Measurements from ENCODE around the gene FFAR1. TPM values are rescaled to one million over a fixed set of nuclear protein-coding genes. Genes with fewer than 3 reads are reported as not detected.

FFAR1 gene
- total and polyA plus RNA-seq, 2 donors (not counting 3 experiments of a cell fraction or from before 2014, with no cell fraction given): not detected

- no TSS peak for BruUV-seq (replicated peaks)
- dilution Hi-C loops (cut with MboI; ENCODE audit: extremely low pct_ligation_motif_present, low sequenced_read_pairs): no loop called here
- Histone ChIP-seq H3K4me2 (ENCODE audit: insufficient read depth, low read length) (no peak overlapping the region), H3K36me3 (ENCODE audit: control insufficient read depth in 2 of 2, extremely low read depth in 1 of 2, insufficient read depth in 2 of 2, low read length in 2 of 2) (no peaks in the 10 kb centered on the region), H3K79me2 (ENCODE audit: control insufficient read depth, insufficient read depth, low read length) (no peaks in the 10 kb centered on the region), H3K4me3 (replicated peaks in 1 of 3; ENCODE audit: insufficient read depth in 1 of 3, low read depth in 1 of 3, low read length in 3 of 3) (no peak overlapping the region), H3K9ac (replicated peaks; ENCODE audit: extremely low read depth, insufficient read depth, low read length) (no peak overlapping the region), H3K27ac (ENCODE audit: insufficient read depth, low read depth, low read length) (no peak overlapping the region), H2AFZ (ENCODE audit: low read depth, low read length) (no peak overlapping the region), H3K27me3 (ENCODE audit: control insufficient read depth in 2 of 2, insufficient read depth in 2 of 2, low read length in 2 of 2) (peaks cover 0 to 2% of the 10 kb centered on the region in 2 experiments), H3K4me1 (ENCODE audit: control insufficient read depth, extremely low read depth, insufficient read depth, low read length) (no peaks in the 10 kb centered on the region), H4K20me1 (replicated peaks; ENCODE audit: control insufficient read depth, extremely low read depth, insufficient read depth, low read length) (no peaks in the 10 kb centered on the region), H3K9me1 (replicated peaks; ENCODE audit: control insufficient read depth, extremely low read depth, insufficient read depth, low read length) (no peaks in the 10 kb centered on the region), H3K9me3 (replicated peaks; ENCODE audit: control insufficient read depth, insufficient read depth, low read length) (no peaks in the 10 kb centered on the region)
- no peak for DNase-seq (ENCODE audit: low read depth, low spot score)
- ChIA-PET POLR2A (no interaction called here), CTCF (no interaction called here)
- TF ChIP-seq POLR2AphosphoS5 (IDR thresholded peaks at IDR 0.05; ENCODE audit: insufficient read depth, low read depth, low read length) (no peak), FOS (IDR thresholded peaks at IDR 0.05; ENCODE audit: borderline replicate concordance, insufficient read depth, low read length) (no peak), POLR2A (IDR thresholded peaks at IDR 0.05; ENCODE audit: low read depth, low read length) (no peak), MYC (IDR thresholded peaks at IDR 0.05; ENCODE audit: low read depth, low read length) (no peak), MAX (IDR thresholded peaks at IDR 0.05; ENCODE audit: insufficient read depth, insufficient read length) (no peak), JUN (IDR thresholded peaks at IDR 0.05; ENCODE audit: borderline replicate concordance, insufficient read depth, insufficient read length, low read depth) (no peak), GATA2 (IDR thresholded peaks at IDR 0.05; ENCODE audit: insufficient read depth, insufficient read length, low read depth, low read length) (no peak), EZH2 (IDR thresholded peaks at IDR 0.05; ENCODE audit: borderline replicate concordance, low read depth, low read length, severe bottlenecking) (no peak)
- TF ChIP-seq, protein P1, sequence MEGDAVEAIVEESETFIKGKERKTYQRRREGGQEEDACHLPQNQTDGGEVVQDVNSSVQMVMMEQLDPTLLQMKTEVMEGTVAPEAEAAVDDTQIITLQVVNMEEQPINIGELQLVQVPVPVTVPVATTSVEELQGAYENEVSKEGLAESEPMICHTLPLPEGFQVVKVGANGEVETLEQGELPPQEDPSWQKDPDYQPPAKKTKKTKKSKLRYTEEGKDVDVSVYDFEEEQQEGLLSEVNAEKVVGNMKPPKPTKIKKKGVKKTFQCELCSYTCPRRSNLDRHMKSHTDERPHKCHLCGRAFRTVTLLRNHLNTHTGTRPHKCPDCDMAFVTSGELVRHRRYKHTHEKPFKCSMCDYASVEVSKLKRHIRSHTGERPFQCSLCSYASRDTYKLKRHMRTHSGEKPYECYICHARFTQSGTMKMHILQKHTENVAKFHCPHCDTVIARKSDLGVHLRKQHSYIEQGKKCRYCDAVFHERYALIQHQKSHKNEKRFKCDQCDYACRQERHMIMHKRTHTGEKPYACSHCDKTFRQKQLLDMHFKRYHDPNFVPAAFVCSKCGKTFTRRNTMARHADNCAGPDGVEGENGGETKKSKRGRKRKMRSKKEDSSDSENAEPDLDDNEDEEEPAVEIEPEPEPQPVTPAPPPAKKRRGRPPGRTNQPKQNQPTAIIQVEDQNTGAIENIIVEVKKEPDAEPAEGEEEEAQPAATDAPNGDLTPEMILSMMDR (IDR thresholded peaks at IDR 0.05; ENCODE audit: extremely low read depth in 1 of 2, insufficient read depth in 1 of 2, low read depth in 1 of 2, low read length in 2 of 2): no peak
- intact Hi-C loops (cut with micrococcal nuclease): no loop called here
- no peak for FAIRE-seq
Observed at GRCh38 chr19:35397064-35397463, 49.4 kb downstream of the FFAR1 start.

Small RNA genes lying within 50 kb of the gene (microRNA-seq; reads per million reads assigned to microRNA genes)
- not detected for gene MIR5196 (ENCODE audit: borderline number of aligned reads, borderline replicate concordance)

Other genes with a start within 250 kb of the FFAR1 start
- not detected in 2 replicates for gene FXYD3, start 232.1 kb upstream of the FFAR1 start, total RNA-seq
- gene FXYD3, start 232.1 kb upstream of the FFAR1 start, polyA plus RNA-seq: not detected in 2 replicates
- gene LGI4, start 212.8 kb upstream of the FFAR1 start, total RNA-seq: not detected in 2 replicates
- gene LGI4, start 212.8 kb upstream of the FFAR1 start, polyA plus RNA-seq: not detected in 2 replicates
- gene FXYD1, start 209.1 kb upstream of the FFAR1 start, total RNA-seq: not detected in 2 replicates
- not detected in 2 replicates for gene FXYD1, start 209.1 kb upstream of the FFAR1 start, polyA plus RNA-seq
- gene FXYD7, start 204.6 kb upstream of the FFAR1 start, total RNA-seq: not detected in 2 replicates
- 0.40 TPM in 1 of 2 replicates, not detected in the other for gene FXYD7, start 204.6 kb upstream of the FFAR1 start, polyA plus RNA-seq
- 219 and 223 TPM in 2 replicates for gene FXYD5, start 193.2 kb upstream of the FFAR1 start, total RNA-seq
- gene FXYD5, start 193.2 kb upstream of the FFAR1 start, polyA plus RNA-seq: 290 and 387 TPM in 2 replicates
- not detected in 2 replicates for gene FAM187B, start 119.2 kb upstream of the FFAR1 start, total RNA-seq
- not detected in 2 replicates for gene FAM187B, start 119.2 kb upstream of the FFAR1 start, polyA plus RNA-seq
- 0.74 and 1.0 TPM in 2 replicates for gene LSR, start 98.9 kb upstream of the FFAR1 start, total RNA-seq
- 0.76 and 0.94 TPM in 2 replicates for gene LSR, start 98.9 kb upstream of the FFAR1 start, polyA plus RNA-seq
- 76.8 and 85.8 TPM in 2 replicates for gene USF2, start 78.9 kb upstream of the FFAR1 start, total RNA-seq
- 75.0 and 80.5 TPM in 2 replicates for gene USF2, start 78.9 kb upstream of the FFAR1 start, polyA plus RNA-seq
- 0.15 TPM in 1 of 2 replicates, not detected in the other for gene HAMP, start 65.4 kb upstream of the FFAR1 start, total RNA-seq
- not detected in 2 replicates for gene HAMP, start 65.4 kb upstream of the FFAR1 start, polyA plus RNA-seq
- not detected in 2 replicates for gene MAG, start 55.7 kb upstream of the FFAR1 start, total RNA-seq
- not detected in 2 replicates for gene MAG, start 55.7 kb upstream of the FFAR1 start, polyA plus RNA-seq
- gene CD22, start 18.7 kb upstream of the FFAR1 start, total RNA-seq: not detected in 2 replicates
- not detected in 2 replicates for gene CD22, start 18.7 kb upstream of the FFAR1 start, polyA plus RNA-seq
- not detected in 2 replicates for gene FFAR3, start 10.6 kb downstream of the FFAR1 start, total RNA-seq
- gene FFAR3, start 10.6 kb downstream of the FFAR1 start, polyA plus RNA-seq: not detected in 2 replicates
- not detected in 2 replicates for gene GPR42, start 23.2 kb downstream of the FFAR1 start, total RNA-seq
- not detected in 2 replicates for gene GPR42, start 23.2 kb downstream of the FFAR1 start, polyA plus RNA-seq
- gene FFAR2, start 100.4 kb downstream of the FFAR1 start, total RNA-seq: not detected in 2 replicates
- gene FFAR2, start 100.4 kb downstream of the FFAR1 start, polyA plus RNA-seq: not detected in 2 replicates
- gene KRTDAP, start 142.6 kb downstream of the FFAR1 start, total RNA-seq: not detected in 2 replicates
- not detected in 2 replicates for gene KRTDAP, start 142.6 kb downstream of the FFAR1 start, polyA plus RNA-seq
- not detected in 2 replicates for gene DMKN, start 165.7 kb downstream of the FFAR1 start, total RNA-seq
- not detected in 2 replicates for gene DMKN, start 165.7 kb downstream of the FFAR1 start, polyA plus RNA-seq
- not detected in 2 replicates for gene SBSN, start 180.4 kb downstream of the FFAR1 start, total RNA-seq
- gene SBSN, start 180.4 kb downstream of the FFAR1 start, polyA plus RNA-seq: not detected in 2 replicates
- not detected in 2 replicates for gene GAPDHS, start 185.6 kb downstream of the FFAR1 start, total RNA-seq
- not detected in 2 replicates for gene GAPDHS, start 185.6 kb downstream of the FFAR1 start, polyA plus RNA-seq
- 75.8 and 76.1 TPM in 2 replicates for gene TMEM147, start 197.7 kb downstream of the FFAR1 start, total RNA-seq
- gene TMEM147, start 197.7 kb downstream of the FFAR1 start, polyA plus RNA-seq: 214 and 246 TPM in 2 replicates
- not detected in 2 replicates for gene ATP4A, start 215.8 kb downstream of the FFAR1 start, total RNA-seq
- gene ATP4A, start 215.8 kb downstream of the FFAR1 start, polyA plus RNA-seq: not detected in 2 replicates
- not detected in 2 replicates for gene PMIS2, start 238.3 kb downstream of the FFAR1 start, total RNA-seq
- gene PMIS2, start 238.3 kb downstream of the FFAR1 start, polyA plus RNA-seq: not detected in 2 replicates